Activated naive CD4-positive, alpha-beta T cell treated with anti-CD3 and anti-CD28 coated beads for 36 hours (primary cell): ENCODE results near the gene TGFBR1. TPM values are rescaled to one million over a fixed set of nuclear protein-coding genes. Genes with fewer than 3 reads are reported as not detected.

ENCODE experiments used
- CTCF ChIA-PET: fragments of 350-600 bp; sonication (Branson Sonifier 250); formaldehyde crosslinking; loops from one replicate; lab custom pipeline; 2021; ENCODE audit warnings: antibody characterized with exemption; lab: Charles Lee
- DNase-seq: peaks from one replicate; pipeline ENCODE4 v3.0.0-alpha.2; 2020
- H3K27ac Mint-ChIP-seq: one replicate; pipeline ENCODE4 v1.8.0; 2021; ENCODE audit warnings: mild to moderate bottlenecking, mixed read lengths
- H3K27me3 Mint-ChIP-seq: one replicate; pipeline ENCODE4 v1.8.0; 2021; ENCODE audit warnings: low read depth, mixed read lengths
- H3K36me3 Mint-ChIP-seq: one replicate; pipeline ENCODE4 v1.8.0; 2021; ENCODE audit warnings: low read depth, mixed read lengths
- H3K4me1 Mint-ChIP-seq: one replicate; pipeline ENCODE4 v1.8.0; 2021; ENCODE audit warnings: low read depth, mixed read lengths
- H3K4me3 Mint-ChIP-seq: one replicate; pipeline ENCODE4 v1.8.0; 2021; ENCODE audit warnings: mild to moderate bottlenecking, moderate library complexity, mixed read lengths
- H3K9me3 Mint-ChIP-seq: one replicate; pipeline ENCODE4 v1.8.0; 2021; ENCODE audit warnings: mixed read lengths
- intact Hi-C: fragments of 100-400 bp; cut with micrococcal nuclease; formaldehyde crosslinking; loops from one replicate; pipeline ENCODE4 v1.15.1; 2023
- total RNA-seq, 2 experiments: library from RNA; stranded (reverse); gene quantifications; one replicate each; pipeline ENCODE4 v1.2.3, GENCODE V29; 2021

Gene TGFBR1
- total RNA-seq, 2 experiments from 2014 or later, result 13.7 to 16.9 TPM

DNA sequence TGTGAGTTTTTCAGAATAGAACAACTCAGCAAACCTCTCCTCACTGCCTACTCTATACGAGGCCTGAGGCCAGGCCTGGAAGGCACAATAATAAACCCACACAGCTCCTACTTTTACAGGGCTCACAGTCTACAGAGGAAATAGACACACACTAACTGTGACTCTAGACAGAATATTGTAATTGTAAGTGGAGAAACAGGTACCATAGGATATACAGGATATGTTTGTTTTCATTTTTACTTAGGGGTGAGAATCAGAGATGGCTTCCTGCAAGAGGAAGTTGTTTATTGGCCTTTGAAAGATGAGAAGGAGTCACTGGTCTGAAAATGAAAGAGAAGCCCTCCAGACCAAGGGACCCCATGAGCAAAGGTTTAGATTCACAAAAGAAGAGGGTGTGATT is 35.8 kb upstream of the TGFBR1 start:
- Mint-ChIP-seq H3K4me3 (no peak overlapping the region), H3K36me3 (no peaks in the 10 kb centered on the region), H3K27me3 (no peaks in the 10 kb centered on the region)

GRCh38 chr9:99069546-99069945 is 35.4 kb upstream of the TGFBR1 start:
- no peak overlapping the region for H3K4me3 Mint-ChIP-seq
- no peak for DNase-seq
- CTCF ChIA-PET, result no interaction called here
- H3K9me3 Mint-ChIP-seq, result no peaks in the 10 kb centered on the region
- peaks cover 23% of the 10 kb centered on the region for H3K4me1 Mint-ChIP-seq
- H3K27me3 Mint-ChIP-seq, result no peaks in the 10 kb centered on the region
- H3K27ac Mint-ChIP-seq, result no peak overlapping the region
- no peaks in the 10 kb centered on the region for H3K36me3 Mint-ChIP-seq
- intact Hi-C loops, result loop anchor here (1.0 kb wide), 1 partner anchor 12 kb away; no protein-coding TSS in a partner anchor

More for the DNA sequence above, 35.8 kb upstream of the TGFBR1 start:
- no peak overlapping the region for H3K27ac Mint-ChIP-seq
- H3K4me1 Mint-ChIP-seq, result peaks cover 27% of the 10 kb centered on the region
- intact Hi-C loops, result loop anchor here (1.0 kb wide), 1 partner anchor 12 kb away; no protein-coding TSS in a partner anchor
- CTCF ChIA-PET, result no interaction called here
- H3K9me3 Mint-ChIP-seq, result no peaks in the 10 kb centered on the region
- DNase-seq, result no peak

DNA sequence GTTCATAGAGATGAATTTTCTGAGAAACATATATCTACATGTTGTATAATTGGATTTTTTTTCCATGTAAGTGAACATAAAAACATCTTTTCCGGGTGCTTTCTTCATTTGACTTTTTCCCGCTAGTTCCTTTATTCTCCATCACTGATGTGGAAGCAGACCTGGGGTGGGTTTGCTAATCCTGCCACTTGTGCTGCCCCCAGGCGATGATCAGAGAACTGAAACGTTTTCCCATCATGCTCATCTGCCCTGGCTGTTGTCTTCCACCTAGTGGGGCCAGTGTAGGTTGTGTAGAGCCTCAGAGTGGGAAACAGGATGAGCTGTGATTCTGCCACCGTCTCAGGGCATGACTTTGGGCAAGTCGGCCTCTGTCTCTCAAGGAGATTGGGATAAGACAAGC is 34.2 kb upstream of the TGFBR1 start:
- Mint-ChIP-seq H3K9me3 (no peaks in the 10 kb centered on the region), H3K27ac (no peak overlapping the region), H3K36me3 (no peaks in the 10 kb centered on the region), H3K4me3 (no peak overlapping the region), H3K4me1 (peaks cover 25% of the 10 kb centered on the region), H3K27me3 (no peaks in the 10 kb centered on the region)
- intact Hi-C loops, result no loop called here
- no peak for DNase-seq
- CTCF ChIA-PET, result interaction anchor here (1.5 kb wide), 1 partner anchor 44 kb away, joined by 4 read pairs; no protein-coding TSS in a partner anchor

- H3K4me1 Mint-ChIP-seq, result peaks cover 30% of the 10 kb centered on the region
- H3K27ac Mint-ChIP-seq, result no peak overlapping the region
- DNase-seq, result no peak
- H3K4me3 Mint-ChIP-seq, result no peak overlapping the region
- intact Hi-C loops, result no loop called here
- H3K36me3 Mint-ChIP-seq, result no peaks in the 10 kb centered on the region
- no peaks in the 10 kb centered on the region for H3K27me3 Mint-ChIP-seq
- no peaks in the 10 kb centered on the region for H3K9me3 Mint-ChIP-seq
- CTCF ChIA-PET, result interaction anchor here (0.7 to 1.5 kb wide), 2 partner anchors 45 to 105 kb away, joined by 3 to 4 read pairs; no protein-coding TSS in a partner anchor
Measured at GRCh38 chr9:99071313-99072039, 33.4 kb upstream of the TGFBR1 start.

DNA sequence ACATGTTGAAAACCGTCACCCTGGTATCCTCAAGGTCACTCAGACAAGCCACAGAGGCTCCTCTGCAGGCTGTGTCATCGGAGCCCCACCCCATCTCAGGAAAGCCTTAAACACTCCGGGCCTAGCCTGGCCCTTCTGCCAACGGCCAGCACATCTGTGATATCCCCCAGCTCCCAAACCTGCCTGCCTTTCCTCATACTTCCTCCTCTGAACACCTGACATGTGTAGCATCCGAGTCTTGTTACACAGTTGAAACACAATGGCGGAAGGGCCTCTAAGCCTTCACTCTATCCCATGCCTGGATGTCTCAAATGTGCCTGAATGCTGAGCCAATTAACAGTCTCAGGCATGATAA is 32.9 kb upstream of the TGFBR1 start:
- intact Hi-C loops, result no loop called here
- no peaks in the 10 kb centered on the region for H3K9me3 Mint-ChIP-seq
- H3K4me1 Mint-ChIP-seq, result peaks cover 36% of the 10 kb centered on the region
- no peaks in the 10 kb centered on the region for H3K36me3 Mint-ChIP-seq
- H3K27ac Mint-ChIP-seq, result no peak overlapping the region
- H3K4me3 Mint-ChIP-seq, result no peak overlapping the region
- H3K27me3 Mint-ChIP-seq, result no peaks in the 10 kb centered on the region
- no peak for DNase-seq
- CTCF ChIA-PET, result interaction anchor here (0.7 kb wide), 1 partner anchor 104 kb away, joined by 3 read pairs; no protein-coding TSS in a partner anchor

- no peaks in the 10 kb centered on the region for H3K9me3 Mint-ChIP-seq
- H3K4me3 Mint-ChIP-seq, result no peak overlapping the region
- intact Hi-C loops, result no loop called here
- H3K36me3 Mint-ChIP-seq, result no peaks in the 10 kb centered on the region
- no peak for DNase-seq
- no peaks in the 10 kb centered on the region for H3K27me3 Mint-ChIP-seq
- no peak overlapping the region for H3K27ac Mint-ChIP-seq
- CTCF ChIA-PET, result no interaction called here
- peaks cover 42% of the 10 kb centered on the region for H3K4me1 Mint-ChIP-seq
Measured at GRCh38 chr9:99073347-99073746, 31.6 kb upstream of the TGFBR1 start.

DNA sequence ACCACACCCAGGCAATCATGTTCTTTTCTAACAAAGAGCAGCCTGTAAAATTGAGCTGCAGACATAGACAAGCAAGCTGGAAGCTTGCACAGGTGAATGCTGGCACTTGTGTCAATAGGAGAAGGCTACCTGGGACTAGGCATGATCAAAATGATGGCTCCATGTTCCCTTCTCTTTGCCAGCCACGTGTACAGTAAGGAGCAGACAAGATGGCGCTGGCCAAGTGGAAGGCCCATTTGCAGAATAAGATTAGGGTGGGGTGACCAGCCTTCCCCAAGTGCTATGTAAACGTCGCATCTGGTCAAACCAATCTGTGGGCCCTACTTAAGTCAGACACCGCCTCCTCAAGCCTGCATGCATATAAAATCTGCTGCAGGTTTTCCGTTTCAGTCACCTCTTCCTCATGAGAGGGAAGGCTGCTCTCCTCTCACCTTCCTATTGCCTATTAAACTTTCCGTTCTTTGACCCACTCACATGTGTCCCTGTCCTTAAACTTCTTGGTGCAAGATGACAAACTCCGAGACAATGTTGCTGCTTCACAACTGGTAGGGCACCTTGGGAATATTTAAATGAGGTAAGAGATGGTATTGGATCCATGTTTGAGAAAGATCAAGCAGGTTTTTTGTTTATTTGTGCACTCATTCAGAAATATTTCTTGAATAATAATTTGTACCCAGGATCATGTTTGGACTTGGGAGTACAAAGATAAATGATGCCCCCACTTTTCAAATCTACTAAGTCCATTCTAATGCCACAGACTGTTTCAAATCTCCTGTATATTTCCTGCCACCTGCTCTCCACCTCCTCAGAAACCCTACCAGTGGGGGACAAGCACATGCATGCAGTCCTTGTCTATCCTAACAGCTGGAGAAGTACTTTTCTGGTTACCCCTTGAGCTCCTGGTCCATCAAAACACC is 30.7 kb upstream of the TGFBR1 start:
- Mint-ChIP-seq H3K4me3 (no peak overlapping the region), H3K9me3 (no peaks in the 10 kb centered on the region), H3K27ac (no peak overlapping the region), H3K36me3 (no peaks in the 10 kb centered on the region), H3K4me1 (peaks cover 38% of the 10 kb centered on the region), H3K27me3 (no peaks in the 10 kb centered on the region)
- DNase-seq, result no peak
- CTCF ChIA-PET, result interaction anchor here (0.5 to 3.0 kb wide), 2 partner anchors 23 to 66 kb away, joined by 3 to 14 read pairs; no protein-coding TSS in a partner anchor
- intact Hi-C loops, result no loop called here

DNA sequence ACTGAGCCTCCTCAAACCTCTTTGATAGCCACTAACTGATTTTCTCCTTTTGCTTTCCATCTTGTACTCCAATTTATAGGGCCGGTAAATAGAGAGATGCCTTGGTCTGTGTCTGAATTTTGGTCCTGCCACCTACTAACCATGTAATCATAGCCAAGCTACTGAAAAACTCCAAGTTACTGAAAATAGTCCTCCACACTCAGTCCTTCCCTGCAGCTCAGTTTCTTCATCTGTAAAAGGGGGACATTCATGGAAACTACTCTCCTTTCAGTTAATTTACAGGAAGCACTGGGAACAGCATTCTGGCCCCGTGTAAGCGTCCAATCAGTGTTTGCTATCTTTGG is 30.0 kb upstream of the TGFBR1 start:
- no peaks in the 10 kb centered on the region for H3K9me3 Mint-ChIP-seq
- H3K27ac Mint-ChIP-seq, result no peak overlapping the region
- CTCF ChIA-PET, result interaction anchor here (0.5 to 3.0 kb wide), 2 partner anchors 22 to 65 kb away, joined by 3 to 14 read pairs; no protein-coding TSS in a partner anchor
- no peaks in the 10 kb centered on the region for H3K36me3 Mint-ChIP-seq
- H3K4me1 Mint-ChIP-seq, result peaks cover 35% of the 10 kb centered on the region
- H3K27me3 Mint-ChIP-seq, result no peaks in the 10 kb centered on the region
- no peak for DNase-seq
- no peak overlapping the region for H3K4me3 Mint-ChIP-seq
- intact Hi-C loops, result no loop called here

DNA sequence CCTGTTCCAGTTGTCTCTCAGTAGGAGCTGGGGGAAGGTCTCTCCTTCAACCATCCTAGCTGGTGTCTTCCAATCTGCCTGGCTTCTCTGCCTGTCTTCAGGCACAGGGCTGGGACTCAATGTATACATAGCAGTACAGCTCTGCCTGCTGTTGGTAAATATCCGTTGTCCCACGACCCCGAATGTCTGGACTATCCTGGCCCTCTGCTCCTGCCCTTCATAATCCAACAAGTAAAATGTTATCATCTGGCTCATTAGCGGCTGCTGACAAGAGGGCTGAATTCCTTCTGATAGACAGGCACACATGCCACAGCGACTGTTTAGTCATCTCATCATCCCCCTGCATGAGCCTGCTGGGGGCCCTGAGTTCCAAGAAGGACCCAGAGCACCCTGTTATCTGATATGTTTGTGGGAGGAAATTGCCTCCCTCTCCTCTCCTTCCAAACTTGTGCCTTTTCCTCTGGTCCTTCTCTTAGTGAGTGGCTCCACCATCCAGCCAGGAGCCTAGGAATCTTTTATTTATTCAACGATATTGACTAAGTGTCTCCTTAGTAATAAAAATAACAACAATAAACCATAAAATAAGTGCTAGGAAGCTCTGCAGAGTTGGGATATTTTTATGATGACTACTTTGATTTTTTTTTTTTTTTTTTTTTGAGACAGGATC is 29.5 kb upstream of the TGFBR1 start:
- no peak overlapping the region for H3K27ac Mint-ChIP-seq
- intact Hi-C loops, result no loop called here

GRCh38 chr9:99076030-99076429 is 28.9 kb upstream of the TGFBR1 start:
- Mint-ChIP-seq H3K36me3 (no peaks in the 10 kb centered on the region), H3K4me1 (peaks cover 28% of the 10 kb centered on the region), H3K27ac (no peak overlapping the region), H3K4me3 (no peak overlapping the region), H3K9me3 (no peaks in the 10 kb centered on the region), H3K27me3 (no peaks in the 10 kb centered on the region)
- CTCF ChIA-PET, result interaction anchor here (0.6 to 3.0 kb wide), 4 partner anchors 28 to 375 kb away, joined by 3 to 14 read pairs (median 3); no protein-coding TSS in a partner anchor
- intact Hi-C loops, result loop anchor here (2.0 kb wide), 2 partner anchors 17 to 29 kb away; partner anchors contain the start of gene TGFBR1
- DNase-seq, result no peak

More for the DNA sequence above, 29.5 kb upstream of the TGFBR1 start:
- no peak for DNase-seq
- no peaks in the 10 kb centered on the region for H3K36me3 Mint-ChIP-seq
- no peak overlapping the region for H3K4me3 Mint-ChIP-seq
- H3K4me1 Mint-ChIP-seq, result peaks cover 33% of the 10 kb centered on the region
- no peaks in the 10 kb centered on the region for H3K9me3 Mint-ChIP-seq
- H3K27me3 Mint-ChIP-seq, result no peaks in the 10 kb centered on the region
- CTCF ChIA-PET, result interaction anchor here (0.6 to 3.0 kb wide), 3 partner anchors 64 to 376 kb away, joined by 3 to 14 read pairs (median 3); no protein-coding TSS in a partner anchor

DNA sequence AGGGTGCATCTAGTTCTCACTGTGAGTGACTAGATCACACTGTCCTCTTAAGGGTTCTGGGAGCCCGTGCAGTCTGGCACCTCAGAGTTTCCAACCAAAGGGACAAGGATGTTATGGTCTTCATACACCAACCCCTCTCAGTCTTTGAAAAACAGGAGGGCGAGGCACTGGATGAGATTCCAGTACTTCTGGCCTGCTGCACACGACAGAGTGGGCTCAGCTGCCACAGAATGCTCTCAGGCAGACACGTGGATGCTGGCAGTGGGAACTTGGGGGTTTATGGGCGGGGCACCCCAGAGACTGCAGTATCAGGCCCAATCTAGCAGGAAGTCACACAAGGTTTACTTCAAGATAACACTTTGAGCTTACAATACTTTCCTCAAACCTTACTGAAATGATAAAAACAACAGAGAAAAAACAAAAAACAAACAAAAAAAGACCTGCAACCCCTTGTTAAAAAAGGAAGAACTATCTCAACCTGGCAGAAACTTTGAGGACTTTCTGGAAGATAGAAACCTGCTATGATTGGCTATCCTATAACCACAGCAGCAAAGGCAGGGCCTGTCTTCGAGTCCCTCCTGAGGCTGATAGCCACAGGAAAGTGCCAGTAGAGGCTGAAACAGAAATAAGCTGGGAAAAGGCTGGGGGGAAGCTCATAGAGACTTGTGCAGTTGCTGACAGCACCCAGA is 28.3 kb upstream of the TGFBR1 start:
- intact Hi-C loops, result loop anchor here (2.0 kb wide), 2 partner anchors 18 to 28 kb away; partner anchors contain the start of gene TGFBR1
- H3K36me3 Mint-ChIP-seq, result no peaks in the 10 kb centered on the region
- H3K27me3 Mint-ChIP-seq, result no peaks in the 10 kb centered on the region
- peaks cover 23% of the 10 kb centered on the region for H3K4me1 Mint-ChIP-seq
- H3K27ac Mint-ChIP-seq, result no peak overlapping the region
- peak; percentile 30 for DNase-seq
- H3K4me3 Mint-ChIP-seq, result no peak overlapping the region
- no peaks in the 10 kb centered on the region for H3K9me3 Mint-ChIP-seq
- CTCF ChIA-PET, result interaction anchor here (0.9 to 3.0 kb wide), 4 partner anchors 27 to 78 kb away, joined by 3 to 14 read pairs (median 3); no protein-coding TSS in a partner anchor
